SIG-M5 treated with dmso at 0.1 percent for 504 hours (cell line): ENCODE data around the gene GRM4.

Experiments
- DNase-seq: peaks from one replicate; lab custom pipeline; 2025; ENCODE audit not compliant: unreplicated experiment; lab: John Stamatoyannopoulos, UW

The GRM4 gene

GRCh38 chr6:34110610-34111009 is 35.3 kb downstream of the GRM4 start:
- DNase-seq = no peak

- no peak for DNase-seq
These were observed 37.7 kb downstream of the GRM4 start for GRCh38 chr6:34108176-34108575.

GRCh38 chr6:34106900-34107299 is 39.0 kb downstream of the GRM4 start:
- no peak for DNase-seq

GRCh38 chr6:34106421-34106820 is 39.5 kb downstream of the GRM4 start:
- no peak for DNase-seq

GRCh38 chr6:34104628-34105027 is 41.3 kb downstream of the GRM4 start:
- no peak for DNase-seq

- no peak for DNase-seq
These were observed 41.7 kb downstream of the GRM4 start for GRCh38 chr6:34104186-34104585.

GRCh38 chr6:34103321-34103720 is 42.6 kb downstream of the GRM4 start:
- no peak for DNase-seq

- no peak for DNase-seq
These were observed 43.2 kb downstream of the GRM4 start for GRCh38 chr6:34102696-34103095.

- DNase-seq = no peak
These were observed 43.7 kb downstream of the GRM4 start for GRCh38 chr6:34102099-34102656.

- DNase-seq = no peak
These were observed 45.1 kb downstream of the GRM4 start for GRCh38 chr6:34100788-34101187.

GRCh38 chr6:34099878-34100277 is 46.0 kb downstream of the GRM4 start:
- no peak for DNase-seq

GRCh38 chr6:34098045-34098936 is 47.6 kb downstream of the GRM4 start:
- DNase-seq = no peak

- no peak for DNase-seq
These were observed 49.1 kb downstream of the GRM4 start for GRCh38 chr6:34096814-34097213.

GRCh38 chr6:34096193-34096592 is 49.7 kb downstream of the GRM4 start:
- DNase-seq = no peak

- no peak for DNase-seq
These were observed 50.1 kb downstream of the GRM4 start for GRCh38 chr6:34095741-34096140.

GRCh38 chr6:34095136-34095505 is 50.8 kb downstream of the GRM4 start:
- no peak for DNase-seq

GRCh38 chr6:34094474-34095135 is 51.3 kb downstream of the GRM4 start:
- DNase-seq = no peak

- DNase-seq = no peak
These were observed 51.9 kb downstream of the GRM4 start for GRCh38 chr6:34093854-34094430.

GRCh38 chr6:34093206-34093605 is 52.7 kb downstream of the GRM4 start:
- DNase-seq = no peak

GRCh38 chr6:34092631-34093030 is 53.3 kb downstream of the GRM4 start:
- no peak for DNase-seq

- DNase-seq = no peak
These were observed 55.0 kb downstream of the GRM4 start for GRCh38 chr6:34090935-34091334.

GRCh38 chr6:34090529-34090928 is 55.4 kb downstream of the GRM4 start:
- DNase-seq = no peak
